ENCODE data around the gene COL10A1. TPM values are rescaled to one million over a fixed set of nuclear protein-coding genes. Genes with fewer than 3 reads are reported as not detected.

COL10A1 gene
- total and polyA plus RNA-seq, 9 donors, result 0.18 to 4.4 (median 0.70) TPM; not detected in 1

- H3K27ac ChIP-seq, result no peak overlapping the region
- 97 to 100% (median 97%) methylated on average over 3 of the region's 3 CpGs for WGBS, 3 donors
- no peaks in the 10 kb centered on the region for H3K27me3 ChIP-seq
- no peaks in the 10 kb centered on the region for H3K36me3 ChIP-seq
- H3K9me3 ChIP-seq, result no peaks in the 10 kb centered on the region
- no peaks in the 10 kb centered on the region for H3K4me1 ChIP-seq (ENCODE audit: insufficient read depth)
- no peak for DNase-seq
- TF ChIP-seq EP300 (IDR thresholded peaks at IDR 0.05) (no peak), POLR2A (IDR thresholded peaks at IDR 0.05) (no peak), CTCF (IDR thresholded peaks at IDR 0.05) (no peak)
- no peak overlapping the region for H3K4me3 ChIP-seq
- intact Hi-C loops (cut with DNase I), result no loop called here
Measured at GRCh38 chr6:116120430-116120829, 5.5 kb downstream of the COL10A1 start.

GRCh38 chr6:116118608-116119007 lies 7.3 kb downstream of the COL10A1 start:
- no peaks in the 10 kb centered on the region for H3K27me3 ChIP-seq
- H3K4me1 ChIP-seq (ENCODE audit: insufficient read depth), result no peaks in the 10 kb centered on the region
- H3K27ac ChIP-seq, result no peak overlapping the region
- H3K4me3 ChIP-seq, result no peak overlapping the region
- TF ChIP-seq CTCF (IDR thresholded peaks at IDR 0.05), result no peak
- TF ChIP-seq EP300 (IDR thresholded peaks at IDR 0.05), result no peak
- no peak for TF ChIP-seq POLR2A (IDR thresholded peaks at IDR 0.05)
- no peaks in the 10 kb centered on the region for H3K9me3 ChIP-seq
- no peaks in the 10 kb centered on the region for H3K36me3 ChIP-seq
- intact Hi-C loops (cut with DNase I), result no loop called here
- no peak for DNase-seq

- intact Hi-C loops (cut with DNase I), result no loop called here
- Histone ChIP-seq H3K4me3 (no peak overlapping the region), H3K9me3 (no peaks in the 10 kb centered on the region), H3K4me1 (ENCODE audit: insufficient read depth) (no peaks in the 10 kb centered on the region), H3K27ac (no peak overlapping the region), H3K27me3 (no peaks in the 10 kb centered on the region), H3K36me3 (no peaks in the 10 kb centered on the region)
- DNase-seq, result no peak
- 13 to 30% (median 16%) methylated on average over 2 of the region's 2 CpGs for WGBS, 3 donors
- TF ChIP-seq POLR2A (IDR thresholded peaks at IDR 0.05), result no peak
- TF ChIP-seq EP300 (IDR thresholded peaks at IDR 0.05), result no peak
- no peak for TF ChIP-seq CTCF (IDR thresholded peaks at IDR 0.05)
Measured at GRCh38 chr6:116115781-116116180, 10.2 kb downstream of the COL10A1 start.

- intact Hi-C loops (cut with DNase I), result no loop called here
- no peaks in the 10 kb centered on the region for H3K27me3 ChIP-seq
- no peak overlapping the region for H3K27ac ChIP-seq
- H3K9me3 ChIP-seq, result no peaks in the 10 kb centered on the region
- H3K36me3 ChIP-seq, result no peaks in the 10 kb centered on the region
- DNase-seq, result no peak
- WGBS, 3 donors, result 87 to 95% (median 94%) methylated on average over 2 of the region's 2 CpGs
- H3K4me1 ChIP-seq (ENCODE audit: insufficient read depth), result no peaks in the 10 kb centered on the region
- H3K4me3 ChIP-seq, result no peak overlapping the region
- TF ChIP-seq EP300 (IDR thresholded peaks at IDR 0.05) (no peak), POLR2A (IDR thresholded peaks at IDR 0.05) (no peak), CTCF (IDR thresholded peaks at IDR 0.05) (no peak)
Measured at GRCh38 chr6:116113386-116113785, 12.5 kb downstream of the COL10A1 start.
